DMS53 (cell line): ENCODE results near the gene CDAN1.
"Not testable (repeated sequence)": the region's sequence is repeated elsewhere in the genome, so short reads cannot be mapped to it uniquely, and the experiment has no call there.

Experiments
- DNase-seq: peaks from one replicate; lab custom pipeline; 2025; lab: John Stamatoyannopoulos, UW

CDAN1 gene, protein sequence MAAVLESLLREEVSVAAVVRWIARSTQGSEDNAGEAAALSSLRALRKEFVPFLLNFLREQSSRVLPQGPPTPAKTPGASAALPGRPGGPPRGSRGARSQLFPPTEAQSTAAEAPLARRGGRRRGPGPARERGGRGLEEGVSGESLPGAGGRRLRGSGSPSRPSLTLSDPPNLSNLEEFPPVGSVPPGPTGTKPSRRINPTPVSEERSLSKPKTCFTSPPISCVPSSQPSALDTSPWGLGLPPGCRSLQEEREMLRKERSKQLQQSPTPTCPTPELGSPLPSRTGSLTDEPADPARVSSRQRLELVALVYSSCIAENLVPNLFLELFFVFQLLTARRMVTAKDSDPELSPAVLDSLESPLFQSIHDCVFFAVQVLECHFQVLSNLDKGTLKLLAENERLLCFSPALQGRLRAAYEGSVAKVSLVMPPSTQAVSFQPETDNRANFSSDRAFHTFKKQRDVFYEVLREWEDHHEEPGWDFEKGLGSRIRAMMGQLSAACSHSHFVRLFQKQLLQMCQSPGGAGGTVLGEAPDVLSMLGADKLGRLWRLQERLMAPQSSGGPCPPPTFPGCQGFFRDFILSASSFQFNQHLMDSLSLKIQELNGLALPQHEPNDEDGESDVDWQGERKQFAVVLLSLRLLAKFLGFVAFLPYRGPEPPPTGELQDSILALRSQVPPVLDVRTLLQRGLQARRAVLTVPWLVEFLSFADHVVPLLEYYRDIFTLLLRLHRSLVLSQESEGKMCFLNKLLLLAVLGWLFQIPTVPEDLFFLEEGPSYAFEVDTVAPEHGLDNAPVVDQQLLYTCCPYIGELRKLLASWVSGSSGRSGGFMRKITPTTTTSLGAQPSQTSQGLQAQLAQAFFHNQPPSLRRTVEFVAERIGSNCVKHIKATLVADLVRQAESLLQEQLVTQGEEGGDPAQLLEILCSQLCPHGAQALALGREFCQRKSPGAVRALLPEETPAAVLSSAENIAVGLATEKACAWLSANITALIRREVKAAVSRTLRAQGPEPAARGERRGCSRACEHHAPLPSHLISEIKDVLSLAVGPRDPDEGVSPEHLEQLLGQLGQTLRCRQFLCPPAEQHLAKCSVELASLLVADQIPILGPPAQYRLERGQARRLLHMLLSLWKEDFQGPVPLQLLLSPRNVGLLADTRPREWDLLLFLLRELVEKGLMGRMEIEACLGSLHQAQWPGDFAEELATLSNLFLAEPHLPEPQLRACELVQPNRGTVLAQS

GRCh38 chr15:42736793-42737528 is at the start of gene CDAN1:
TSS of gene CDAN1 (minus strand) at chr15:42737128. CDS start at chr15:42737102, 26 bp downstream.
- peak; percentile 87 for DNase-seq

GRCh38 chr15:42785569-42785968 is 48.6 kb upstream of the CDAN1 start:
- no peak for DNase-seq

GRCh38 chr15:42784705-42785104 is 47.8 kb upstream of the CDAN1 start:
- no peak for DNase-seq

DNA sequence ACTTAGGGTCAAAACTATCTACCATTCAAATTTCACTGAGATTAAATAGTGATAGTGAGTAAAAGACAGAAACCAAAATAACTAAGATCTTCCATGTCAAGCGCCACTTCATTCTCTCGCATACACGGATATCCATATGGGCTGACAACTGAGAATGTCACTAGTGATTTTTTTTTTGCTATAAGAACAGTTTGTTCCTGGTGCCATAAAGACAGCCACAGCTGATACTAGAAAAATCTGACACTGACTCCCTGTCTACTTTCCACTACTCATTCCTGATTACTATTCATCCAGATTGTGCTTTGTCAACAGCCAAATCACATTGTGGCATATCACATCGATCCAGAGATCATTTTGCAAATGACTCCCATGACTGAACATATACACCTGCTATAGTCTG is 45.8 kb upstream of the CDAN1 start:
- DNase-seq: no peak

DNA sequence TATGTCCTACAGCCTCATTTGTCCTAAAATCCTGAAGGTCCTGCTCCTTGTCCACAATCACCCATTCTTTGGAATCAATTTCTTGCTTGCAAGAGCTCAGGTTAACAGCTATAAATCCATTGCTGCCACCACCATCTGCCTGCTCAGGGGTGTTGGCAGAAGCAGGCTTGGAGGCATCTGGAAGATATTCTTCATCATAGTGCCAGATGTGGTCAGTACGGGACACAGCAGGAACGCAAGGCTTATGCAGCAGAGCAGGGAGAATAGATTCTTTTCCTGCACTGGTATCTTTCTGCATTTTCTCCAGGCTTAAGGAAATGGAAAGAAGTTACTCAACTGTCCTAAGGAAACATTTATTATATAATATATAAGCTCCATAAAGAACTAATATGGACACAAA is 38.5 kb upstream of the CDAN1 start:
- DNase-seq: no peak

DNA sequence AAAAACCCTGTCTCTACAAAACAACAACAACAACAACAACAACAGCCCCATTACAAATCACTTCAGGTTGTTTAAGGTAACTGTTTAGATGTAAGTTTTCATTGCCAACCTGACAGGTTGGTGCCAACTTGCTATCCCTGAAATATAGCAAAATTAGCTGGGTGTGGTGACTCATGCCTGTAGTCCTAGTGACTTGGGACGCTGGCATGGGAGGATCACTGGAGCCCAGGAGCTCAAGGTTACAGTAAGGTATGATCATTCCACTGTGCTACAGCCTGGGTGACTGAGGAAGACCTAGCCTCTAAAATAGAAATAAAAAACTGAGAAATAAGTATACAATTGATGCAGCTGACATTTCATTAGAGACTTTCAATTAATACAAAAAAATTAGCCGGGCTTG is 36.0 kb upstream of the CDAN1 start:
- no peak for DNase-seq

DNA sequence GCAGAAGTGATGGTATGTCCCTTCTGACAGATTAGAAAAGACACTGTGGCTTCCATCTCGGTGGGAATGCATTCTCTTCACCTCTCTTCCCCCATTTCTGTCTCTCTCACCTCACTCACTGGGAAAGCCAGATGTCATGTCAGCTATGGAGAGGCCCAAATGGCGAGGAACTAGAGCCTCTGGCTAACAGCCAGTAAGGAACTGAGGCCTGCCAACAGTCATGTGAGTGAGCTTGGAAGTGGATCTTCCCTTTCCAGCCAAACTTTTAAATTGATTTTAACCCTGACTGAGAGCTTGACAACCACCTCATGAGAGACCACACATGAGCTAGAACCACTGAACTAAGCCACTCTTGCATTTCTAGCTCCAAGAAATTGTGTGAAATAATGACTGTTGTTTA is 35.2 kb upstream of the CDAN1 start:
- DNase-seq: no peak

- DNase-seq: not testable (repeated sequence)
These were observed 29.2 kb upstream of the CDAN1 start for GRCh38 chr15:42766109-42766508.

DNA sequence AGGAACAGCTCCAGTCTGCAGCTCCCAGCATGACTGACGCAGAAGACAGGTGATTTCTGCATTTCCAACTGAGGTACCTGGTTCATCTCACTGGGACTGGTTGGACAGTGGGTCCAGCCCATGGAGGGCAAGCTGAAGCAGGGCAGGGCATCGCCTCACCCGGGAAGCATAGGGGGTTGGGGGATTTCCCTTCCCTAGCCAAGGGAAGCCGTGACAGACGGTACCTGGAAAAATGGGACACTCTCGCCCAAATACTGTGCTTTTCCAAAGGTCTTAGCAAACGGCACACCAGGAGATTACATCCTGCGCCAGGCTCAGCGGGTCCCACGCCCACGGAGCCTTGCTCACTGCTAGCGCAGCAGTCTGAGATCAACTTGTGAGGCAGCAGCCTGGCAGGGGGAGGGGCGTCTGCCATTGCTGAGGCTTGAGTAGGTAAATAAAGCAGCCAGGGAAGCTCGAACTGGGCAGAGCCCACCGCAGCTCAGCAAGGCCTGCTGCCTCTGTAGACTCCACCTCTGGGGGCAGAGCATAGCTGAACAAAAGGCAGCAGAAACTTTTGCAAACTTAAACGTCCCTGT is 27.3 kb upstream of the CDAN1 start:
- not testable (repeated sequence) for DNase-seq

DNA sequence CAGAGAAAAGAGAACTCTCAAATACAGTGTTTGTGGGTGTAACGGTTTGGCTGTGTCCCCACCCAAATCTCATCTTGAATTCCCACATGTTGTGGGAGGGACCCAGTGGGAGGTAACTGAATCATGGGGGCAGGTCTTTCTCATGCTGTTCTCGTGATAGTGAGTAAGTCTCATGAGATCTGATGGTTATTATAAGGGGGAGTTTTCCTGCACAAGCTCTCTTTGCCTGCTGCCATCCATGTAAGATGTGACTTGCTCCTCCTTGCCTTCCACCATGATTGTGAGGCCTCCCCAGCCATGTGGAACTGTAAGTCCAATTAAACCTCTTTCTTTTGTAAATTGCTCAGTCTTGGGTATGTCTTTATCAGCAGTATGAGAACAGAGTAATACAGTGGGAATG is 24.9 kb upstream of the CDAN1 start:
- DNase-seq: not testable (repeated sequence)

DNA sequence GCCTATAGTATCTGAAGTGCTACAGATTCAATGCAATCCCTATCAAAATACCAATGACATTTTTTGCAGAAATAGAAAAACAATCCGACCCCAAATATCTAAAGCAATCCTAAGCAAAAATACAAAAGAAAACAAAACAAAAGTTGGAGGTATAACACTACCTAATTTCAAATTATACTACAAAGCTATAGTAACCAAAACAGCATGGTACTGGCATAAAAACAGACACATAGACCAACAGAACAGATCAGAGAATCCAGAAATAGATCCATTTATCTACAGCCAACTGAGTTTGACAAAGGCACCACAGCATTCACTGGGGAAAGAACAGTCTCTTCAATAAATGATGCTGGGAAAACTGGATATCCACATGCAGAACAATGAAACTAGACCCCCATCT is 23.8 kb upstream of the CDAN1 start:
- no peak for DNase-seq

DNA sequence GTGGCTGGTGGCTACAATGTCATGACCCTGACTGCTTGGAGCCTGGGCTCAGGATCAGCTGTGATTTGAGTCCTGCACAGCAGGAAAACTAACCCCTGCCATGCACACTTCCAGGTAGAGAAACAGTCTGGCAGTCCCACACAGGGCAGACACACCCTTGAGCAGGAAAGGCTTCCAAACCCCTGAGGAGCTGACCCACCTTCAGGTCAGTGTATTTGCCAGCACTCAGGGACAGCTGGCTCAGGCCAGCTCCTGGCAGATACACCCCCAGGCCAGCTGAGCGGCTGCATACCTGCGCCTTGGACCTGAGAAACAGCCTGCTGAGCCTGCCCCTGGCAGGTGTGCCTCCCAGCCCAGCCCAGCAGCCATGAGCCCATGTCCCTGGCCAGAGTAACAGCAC is 22.2 kb upstream of the CDAN1 start:
- no peak for DNase-seq

- DNase-seq: no peak
These were observed 13.4 kb upstream of the CDAN1 start for GRCh38 chr15:42750306-42750705.

DNA sequence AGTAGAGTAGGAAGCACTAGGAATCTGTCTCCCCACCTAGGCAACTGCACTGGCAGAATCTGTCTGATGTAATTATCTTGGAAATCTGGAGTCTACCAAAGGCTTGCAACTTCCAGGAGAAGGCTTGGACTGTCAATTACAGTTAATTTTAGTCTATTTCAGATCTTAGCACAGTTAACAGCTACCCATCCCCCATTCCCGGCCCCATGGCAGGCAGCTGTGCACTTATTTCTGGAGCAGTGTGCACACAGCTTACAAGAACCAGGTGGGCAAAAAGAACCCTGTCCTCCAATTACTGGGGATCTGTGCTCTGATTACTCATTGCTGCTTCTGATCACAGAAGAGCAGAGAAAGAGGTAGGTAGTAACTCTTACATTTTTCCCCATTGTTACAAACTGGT is 12.3 kb upstream of the CDAN1 start:
- DNase-seq: no peak

DNA sequence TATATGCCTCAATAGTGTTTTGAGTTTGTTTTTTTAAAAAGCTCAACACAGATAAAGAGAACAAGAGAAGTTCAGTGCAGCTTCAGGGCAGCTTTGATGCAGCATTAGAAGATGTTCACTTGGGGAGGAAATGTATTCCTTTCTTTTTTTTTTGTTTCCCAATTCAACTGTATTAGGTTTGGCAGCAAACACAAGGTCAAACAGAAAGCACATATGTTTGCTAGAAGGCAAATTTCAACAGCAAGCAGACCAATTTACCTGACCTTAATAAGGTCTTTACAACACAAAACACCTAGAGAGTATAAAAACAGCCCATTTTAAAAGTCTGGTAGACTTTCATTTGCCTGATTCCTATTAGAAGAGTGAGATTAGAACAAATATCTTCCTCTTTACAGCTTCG is 7.3 kb upstream of the CDAN1 start:
- no peak for DNase-seq

- DNase-seq: no peak
These were observed 5.2 kb upstream of the CDAN1 start for GRCh38 chr15:42742149-42742548.

- no peak for DNase-seq
These were observed 4.8 kb upstream of the CDAN1 start for GRCh38 chr15:42741710-42742109.

- peak; percentile 21 for DNase-seq
These were observed 801 bp upstream of the CDAN1 start for GRCh38 chr15:42737529-42738328.

DNA sequence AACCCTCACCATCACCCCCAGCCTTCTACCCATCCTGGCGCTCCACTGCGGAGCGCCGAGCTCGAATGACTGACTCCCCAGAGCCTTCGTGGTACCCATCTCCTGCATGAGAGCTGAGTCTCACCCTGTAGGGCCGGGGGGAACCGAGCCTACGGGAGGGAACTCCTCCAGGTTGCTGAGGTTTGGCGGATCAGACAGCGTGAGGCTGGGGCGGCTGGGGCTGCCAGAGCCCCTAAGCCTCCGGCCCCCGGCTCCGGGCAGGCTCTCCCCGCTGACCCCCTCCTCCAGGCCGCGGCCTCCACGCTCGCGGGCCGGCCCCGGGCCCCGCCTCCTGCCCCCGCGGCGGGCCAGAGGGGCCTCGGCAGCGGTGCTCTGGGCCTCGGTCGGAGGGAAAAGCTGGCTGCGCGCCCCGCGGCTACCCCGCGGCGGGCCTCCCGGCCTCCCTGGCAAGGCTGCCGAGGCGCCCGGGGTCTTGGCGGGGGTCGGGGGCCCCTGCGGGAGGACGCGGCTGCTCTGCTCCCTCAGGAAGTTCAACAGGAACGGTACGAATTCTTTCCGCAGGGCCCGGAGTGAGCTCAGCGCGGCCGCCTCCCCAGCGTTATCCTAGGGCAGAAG is 643 bp downstream of the CDAN1 start:
- peak; percentile 52 for DNase-seq
